T-helper 2 cell treated with Interferon-gamma antibody and Interleukin-4, amounts not matched to agents 5 μg/mL and 100 μg/mL, for 36 hours (primary cell): ENCODE measurements around the gene FAU.

Experiments used
- DNase-seq: peaks from one replicate; pipeline ENCODE4 v3.0.0; 2021; ENCODE audit warnings: low spot score
- H3K27ac Mint-ChIP-seq: one replicate; pipeline ENCODE4 v1.8.0; 2021; ENCODE audit warnings: mild to moderate bottlenecking, mixed read lengths
- H3K27me3 Mint-ChIP-seq: one replicate; pipeline ENCODE4 v1.8.0; 2021; ENCODE audit warnings: low read depth, mixed read lengths
- H3K36me3 Mint-ChIP-seq: one replicate; pipeline ENCODE4 v1.8.0; 2021; ENCODE audit warnings: low read depth, mixed read lengths
- H3K4me1 Mint-ChIP-seq: one replicate; pipeline ENCODE4 v1.8.0; 2021; ENCODE audit warnings: low read depth, mixed read lengths
- H3K4me3 Mint-ChIP-seq: one replicate; pipeline ENCODE4 v1.8.0; 2022; ENCODE audit warnings: mild to moderate bottlenecking, moderate library complexity, mixed read lengths
- H3K9me3 Mint-ChIP-seq: one replicate; pipeline ENCODE4 v1.8.0; 2021; ENCODE audit warnings: mixed read lengths

Gene FAU

DNA sequence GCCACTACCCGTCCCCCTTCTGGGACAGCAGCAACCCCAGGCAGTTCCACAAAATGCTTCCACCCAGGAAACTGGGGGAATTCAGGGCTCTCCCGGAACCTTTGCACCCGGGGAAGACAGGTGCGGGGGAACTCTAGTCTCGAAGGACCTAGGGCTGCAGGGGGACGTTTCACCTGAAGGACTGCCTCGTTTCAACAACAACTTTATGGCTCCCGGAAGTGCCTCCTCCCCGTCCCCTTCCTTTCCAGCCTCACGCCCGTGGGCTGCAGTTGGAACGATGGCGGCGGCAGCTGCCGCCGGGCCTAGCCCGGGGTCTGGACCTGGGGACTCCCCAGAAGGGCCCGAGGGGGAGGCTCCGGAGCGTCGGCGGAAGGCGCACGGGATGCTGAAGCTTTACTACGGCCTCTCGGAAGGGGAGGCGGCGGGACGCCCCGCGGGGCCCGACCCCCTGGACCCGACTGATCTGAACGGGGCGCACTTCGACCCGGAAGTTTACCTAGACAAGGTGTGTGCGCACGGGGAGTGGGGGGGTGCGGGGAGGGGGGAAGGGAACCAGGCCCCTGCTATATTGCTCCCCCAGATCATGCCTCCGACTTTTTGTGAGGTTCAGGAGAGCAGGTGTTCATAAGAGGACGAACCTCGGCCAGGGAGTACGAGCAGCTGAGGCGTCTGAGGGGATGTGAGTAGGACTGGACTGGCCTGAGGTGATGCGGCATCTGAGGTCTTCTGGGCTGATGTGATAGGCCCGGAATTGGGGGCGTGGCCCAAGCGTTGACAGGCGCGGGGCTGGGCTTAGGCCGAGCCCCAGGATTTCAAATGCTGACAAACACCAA is 25.7 kb downstream of the FAU start, which contains the start of gene VPS51:
VPS51 (plus strand) TSS at position 241 of the 833 bp plus-strand sequence; CDS start at position 278, 37 bp downstream.
- peaks cover 4% of the 10 kb centered on the region for H3K36me3 Mint-ChIP-seq
- H3K4me1 Mint-ChIP-seq, result peaks cover 12% of the 10 kb centered on the region
- no peaks in the 10 kb centered on the region for H3K9me3 Mint-ChIP-seq
- H3K27me3 Mint-ChIP-seq, result no peaks in the 10 kb centered on the region
- H3K4me3 Mint-ChIP-seq, result peak within 1 kb of the TSS; percentile 93
- peak within 1 kb of the TSS; percentile 98 for H3K27ac Mint-ChIP-seq
- DNase-seq, result peak; percentile 84

DNA sequence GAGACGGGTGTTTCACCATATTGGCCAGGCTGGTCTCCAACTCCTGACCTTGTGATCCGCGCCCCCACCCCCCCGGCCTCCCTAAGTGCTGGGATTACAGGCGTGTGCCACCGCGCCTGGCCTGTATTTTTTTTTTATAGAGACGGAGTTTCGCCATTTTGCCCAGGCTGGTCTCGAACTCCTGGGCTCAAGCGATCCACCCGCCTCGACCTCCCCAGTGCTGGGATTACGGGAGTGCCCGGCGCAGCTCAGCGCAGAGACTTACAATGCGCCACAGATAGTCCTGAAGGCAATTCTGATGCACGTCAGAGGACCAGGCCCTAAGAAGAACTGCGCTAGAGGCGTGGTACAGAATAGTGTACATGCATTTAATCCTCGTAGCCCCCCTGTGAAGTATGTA is 26.5 kb downstream of the FAU start:
- no peak for DNase-seq
- Mint-ChIP-seq H3K4me3 (peak overlapping the region; percentile 93), H3K27ac (peak overlapping the region; percentile 98), H3K27me3 (no peaks in the 10 kb centered on the region), H3K4me1 (peaks cover 12% of the 10 kb centered on the region), H3K9me3 (no peaks in the 10 kb centered on the region), H3K36me3 (peaks cover 4% of the 10 kb centered on the region)

DNA sequence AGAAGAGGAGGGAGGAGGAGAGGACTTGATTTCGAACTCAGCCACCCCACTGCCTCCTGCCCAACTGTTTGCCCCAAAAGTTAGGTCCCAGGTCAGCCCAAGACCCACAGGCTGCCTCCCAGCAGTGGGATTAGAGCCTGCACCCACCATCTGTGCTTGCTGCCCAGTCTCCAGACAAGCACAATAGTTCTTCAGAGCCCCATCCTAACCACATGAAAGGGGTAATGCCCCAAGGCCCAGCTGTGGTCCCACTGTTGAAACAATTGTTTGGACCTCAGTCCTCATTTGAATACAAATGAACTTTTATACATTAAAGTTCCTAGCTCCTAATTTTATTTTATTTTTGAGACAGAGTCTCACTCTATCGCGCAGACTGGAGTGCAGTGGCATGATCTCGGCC is 31.3 kb downstream of the FAU start:
- DNase-seq, result no peak
- Mint-ChIP-seq H3K9me3 (no peaks in the 10 kb centered on the region), H3K27ac (no peak overlapping the region), H3K4me1 (peaks cover 5% of the 10 kb centered on the region), H3K4me3 (no peak overlapping the region), H3K36me3 (peaks cover 15% of the 10 kb centered on the region), H3K27me3 (no peaks in the 10 kb centered on the region)

DNA sequence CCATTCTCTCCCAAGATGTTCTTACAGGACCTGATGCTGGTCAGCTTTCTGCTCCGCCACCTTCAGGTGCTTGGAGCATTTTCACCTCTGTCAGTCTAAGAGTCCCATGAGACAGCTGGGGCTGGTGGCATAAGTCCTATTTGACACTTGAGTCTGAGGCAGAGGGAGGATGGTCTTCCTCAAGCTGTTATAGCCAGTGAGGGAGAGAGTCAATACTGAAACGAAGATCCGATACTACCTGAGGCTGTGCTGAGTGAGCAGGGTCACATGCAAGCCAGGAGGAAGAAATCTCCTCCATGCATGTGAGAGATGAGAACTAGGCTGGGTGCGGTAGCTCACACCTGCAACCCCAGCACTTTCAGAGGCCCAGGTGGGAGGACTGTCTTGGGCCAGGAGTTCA is 32.3 kb downstream of the FAU start:
- Mint-ChIP-seq H3K9me3 (no peaks in the 10 kb centered on the region), H3K27ac (no peak overlapping the region), H3K36me3 (peaks cover 17% of the 10 kb centered on the region), H3K27me3 (no peaks in the 10 kb centered on the region), H3K4me1 (peaks cover 9% of the 10 kb centered on the region), H3K4me3 (no peak overlapping the region)
- DNase-seq, result no peak

DNA sequence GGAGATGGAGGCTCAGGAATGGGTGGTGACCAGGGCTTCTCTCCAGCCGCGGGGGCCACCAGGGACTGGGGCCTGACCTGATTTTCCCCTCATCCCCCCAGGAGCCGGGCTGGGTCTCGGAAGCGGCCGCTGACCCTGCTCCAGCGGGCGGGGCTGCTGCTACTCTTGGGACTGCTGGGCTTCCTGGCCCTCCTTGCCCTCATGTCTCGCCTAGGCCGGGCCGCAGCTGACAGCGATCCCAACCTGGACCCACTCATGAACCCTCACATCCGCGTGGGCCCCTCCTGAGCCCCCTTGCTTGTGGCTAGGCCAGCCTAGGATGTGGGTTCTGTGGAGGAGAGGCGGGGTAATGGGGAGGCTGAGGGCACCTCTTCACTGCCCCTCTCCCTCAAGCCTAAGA is 34.1 kb downstream of the FAU start:
- Mint-ChIP-seq H3K4me3 (no peak overlapping the region), H3K9me3 (no peaks in the 10 kb centered on the region), H3K4me1 (peaks cover 12% of the 10 kb centered on the region), H3K27me3 (peaks cover 4% of the 10 kb centered on the region), H3K36me3 (peaks cover 29% of the 10 kb centered on the region), H3K27ac (no peak overlapping the region)
- no peak for DNase-seq

DNA sequence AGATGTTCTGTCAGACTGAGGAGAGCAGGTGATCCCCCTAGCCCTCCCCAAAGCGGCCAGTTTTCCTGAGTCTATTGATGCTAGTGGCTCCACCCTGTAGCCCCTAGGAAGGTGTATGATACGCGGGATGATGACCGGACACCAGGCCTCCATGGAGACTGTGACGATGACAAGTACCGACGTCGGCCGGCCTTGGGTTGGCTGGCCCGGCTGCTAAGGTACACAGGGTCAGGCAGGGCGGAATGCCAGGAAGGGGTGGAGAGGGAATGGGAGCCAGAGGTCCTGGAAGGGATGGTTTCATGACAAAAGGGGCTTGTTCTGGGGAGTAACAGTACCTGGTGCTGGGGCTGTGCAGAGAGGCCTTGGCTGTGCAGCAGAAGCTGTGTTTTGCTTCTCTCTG is 34.7 kb downstream of the FAU start:
- Mint-ChIP-seq H3K36me3 (peaks cover 32% of the 10 kb centered on the region), H3K27me3 (peaks cover 4% of the 10 kb centered on the region), H3K9me3 (no peaks in the 10 kb centered on the region), H3K4me1 (peaks cover 16% of the 10 kb centered on the region), H3K27ac (peak overlapping the region; percentile 17), H3K4me3 (no peak overlapping the region)
- no peak for DNase-seq

DNA sequence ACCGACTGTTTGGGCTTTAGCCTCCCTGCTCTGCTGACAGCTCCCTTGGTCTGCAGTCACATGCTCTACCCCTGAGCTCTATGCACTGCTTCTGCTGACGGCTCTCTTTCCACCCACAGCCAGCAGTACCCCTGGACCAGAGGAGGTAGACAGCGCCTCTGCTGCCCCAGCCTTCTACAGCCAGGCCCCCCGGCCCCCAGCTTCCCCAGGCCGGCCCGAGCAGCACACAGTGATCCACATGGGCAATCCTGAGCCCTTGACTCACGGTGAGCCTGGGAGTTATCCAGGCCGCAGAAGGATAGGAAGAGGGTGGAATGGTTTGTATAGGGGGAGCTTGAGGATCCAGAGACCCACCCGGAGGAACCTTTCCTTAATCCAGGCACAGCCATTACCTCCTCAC is 35.1 kb downstream of the FAU start:
- Mint-ChIP-seq H3K36me3 (peaks cover 35% of the 10 kb centered on the region), H3K4me3 (no peak overlapping the region), H3K9me3 (no peaks in the 10 kb centered on the region), H3K4me1 (peaks cover 19% of the 10 kb centered on the region), H3K27ac (no peak overlapping the region), H3K27me3 (peaks cover 4% of the 10 kb centered on the region)
- DNase-seq, result no peak

DNA sequence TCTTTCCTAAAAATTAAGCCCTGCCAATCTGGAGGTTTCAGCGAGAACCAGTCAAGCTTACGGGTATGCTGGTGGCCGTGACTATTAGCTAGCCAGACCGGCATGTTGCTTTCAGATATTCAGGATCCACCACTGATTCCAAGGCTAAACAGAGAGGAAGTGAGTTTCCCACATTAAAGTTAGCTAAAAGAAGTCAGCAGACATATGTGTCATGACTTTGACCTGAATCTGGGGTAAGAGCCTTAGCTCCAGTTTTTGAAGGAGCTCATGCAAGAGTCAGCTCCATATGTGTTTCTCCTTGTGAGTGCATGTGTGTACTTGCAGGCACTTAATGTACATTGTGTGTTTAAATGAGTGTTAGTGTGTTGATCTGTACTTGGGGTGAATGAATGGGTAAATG is 36.5 kb downstream of the FAU start:
- Mint-ChIP-seq H3K9me3 (no peaks in the 10 kb centered on the region), H3K4me3 (peak overlapping the region; percentile 99), H3K4me1 (peaks cover 26% of the 10 kb centered on the region), H3K27me3 (peaks cover 4% of the 10 kb centered on the region), H3K36me3 (peaks cover 44% of the 10 kb centered on the region), H3K27ac (peak overlapping the region; percentile 99)
- no peak for DNase-seq

DNA sequence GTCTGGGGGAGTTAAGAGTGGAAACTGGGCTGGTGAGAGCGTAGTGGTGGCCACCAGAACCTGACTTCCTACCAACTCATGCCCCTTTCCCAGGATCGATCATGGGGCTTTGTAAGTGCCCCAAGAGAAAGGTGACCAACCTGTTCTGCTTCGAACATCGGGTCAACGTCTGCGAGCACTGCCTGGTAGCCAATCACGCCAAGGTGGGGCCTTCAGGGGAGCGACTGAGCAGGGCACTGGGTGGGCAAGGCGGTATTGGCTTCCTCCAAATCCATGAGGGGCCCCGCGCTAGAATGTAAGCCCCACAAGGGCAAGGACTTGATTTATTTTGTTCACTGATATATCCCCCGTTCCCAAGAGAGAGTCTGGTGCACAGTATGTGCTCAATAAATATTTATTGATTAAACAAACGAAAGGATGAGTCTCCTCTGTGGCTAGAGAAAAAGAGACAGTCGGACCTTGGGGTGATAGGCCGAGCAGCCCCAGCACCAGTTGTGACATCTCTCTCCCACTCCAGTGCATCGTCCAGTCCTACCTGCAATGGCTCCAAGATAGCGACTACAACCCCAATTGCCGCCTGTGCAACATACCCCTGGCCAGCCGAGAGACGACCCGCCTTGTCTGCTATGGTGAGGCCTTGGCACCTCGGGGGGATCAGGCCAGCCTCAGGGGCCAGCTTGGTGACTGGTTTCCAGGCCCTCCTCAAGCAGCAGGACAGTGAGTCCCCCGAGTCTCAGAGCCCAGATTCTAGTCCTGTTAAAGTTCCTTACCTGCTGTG is 37.1 kb downstream of the FAU start:
- peaks cover 48% of the 10 kb centered on the region for H3K36me3 Mint-ChIP-seq
- no peak for DNase-seq
- H3K4me3 Mint-ChIP-seq, result peak overlapping the region; percentile 99
- H3K9me3 Mint-ChIP-seq, result no peaks in the 10 kb centered on the region
- peaks cover 4% of the 10 kb centered on the region for H3K27me3 Mint-ChIP-seq
- peak overlapping the region; percentile 99 for H3K27ac Mint-ChIP-seq
- H3K4me1 Mint-ChIP-seq, result peaks cover 26% of the 10 kb centered on the region

DNA sequence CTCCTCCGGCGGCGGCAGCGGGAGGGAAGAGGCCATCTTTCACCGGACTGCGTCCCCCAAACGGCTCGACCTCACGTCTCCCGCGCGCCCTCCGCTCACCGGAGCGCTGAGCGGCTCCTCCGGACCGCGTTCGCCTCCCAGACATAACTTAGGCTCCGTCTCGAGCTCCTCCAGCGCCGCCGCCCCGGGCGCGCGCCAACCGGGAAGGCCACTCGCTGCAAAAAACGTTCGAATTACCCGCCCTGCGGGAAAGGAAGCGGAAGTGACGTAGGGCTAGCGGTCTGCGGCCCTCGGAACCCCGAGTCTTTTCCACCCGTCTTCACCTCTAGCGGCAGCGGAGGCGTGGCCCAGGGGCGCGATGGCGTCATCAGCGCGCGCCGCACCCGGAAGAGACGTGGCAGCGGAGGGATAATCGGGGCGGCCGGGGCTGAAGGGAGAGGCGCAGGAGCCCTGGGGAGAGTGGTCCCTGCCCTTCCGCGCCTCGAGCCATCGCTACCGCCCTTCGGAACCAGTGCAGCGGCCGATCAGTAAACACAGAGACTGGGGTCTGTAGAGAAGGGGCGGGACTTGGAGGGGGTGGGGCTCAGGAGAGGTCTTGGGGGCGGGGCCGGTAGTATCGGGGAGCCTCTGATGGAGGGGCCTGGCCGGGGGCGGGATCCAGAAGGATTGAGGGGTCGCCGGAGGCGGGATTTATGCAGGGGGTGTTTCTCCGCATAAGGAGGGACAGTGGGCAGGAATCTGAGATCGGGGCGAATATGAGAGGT is 37.9 kb downstream of the FAU start, which contains the start of the genes CDCA5 and ZFPL1:
CDCA5 (minus strand) TSS at position 207 of the 764 bp plus-strand sequence; CDS start at position 145, 62 bp downstream.
ZFPL1 (plus strand) TSS at position 389 of the 764 bp plus-strand sequence. CDS start 477 bp downstream, outside the sequence.
- H3K27me3 Mint-ChIP-seq, result peaks cover 4% of the 10 kb centered on the region
- peak within 1 kb of the TSS; percentile 99 for H3K27ac Mint-ChIP-seq
- peaks cover 28% of the 10 kb centered on the region for H3K4me1 Mint-ChIP-seq
- no peaks in the 10 kb centered on the region for H3K9me3 Mint-ChIP-seq
- DNase-seq, result peak; percentile 97
- peak within 1 kb of the TSS; percentile 99 for H3K4me3 Mint-ChIP-seq
- peaks cover 44% of the 10 kb centered on the region for H3K36me3 Mint-ChIP-seq

DNA sequence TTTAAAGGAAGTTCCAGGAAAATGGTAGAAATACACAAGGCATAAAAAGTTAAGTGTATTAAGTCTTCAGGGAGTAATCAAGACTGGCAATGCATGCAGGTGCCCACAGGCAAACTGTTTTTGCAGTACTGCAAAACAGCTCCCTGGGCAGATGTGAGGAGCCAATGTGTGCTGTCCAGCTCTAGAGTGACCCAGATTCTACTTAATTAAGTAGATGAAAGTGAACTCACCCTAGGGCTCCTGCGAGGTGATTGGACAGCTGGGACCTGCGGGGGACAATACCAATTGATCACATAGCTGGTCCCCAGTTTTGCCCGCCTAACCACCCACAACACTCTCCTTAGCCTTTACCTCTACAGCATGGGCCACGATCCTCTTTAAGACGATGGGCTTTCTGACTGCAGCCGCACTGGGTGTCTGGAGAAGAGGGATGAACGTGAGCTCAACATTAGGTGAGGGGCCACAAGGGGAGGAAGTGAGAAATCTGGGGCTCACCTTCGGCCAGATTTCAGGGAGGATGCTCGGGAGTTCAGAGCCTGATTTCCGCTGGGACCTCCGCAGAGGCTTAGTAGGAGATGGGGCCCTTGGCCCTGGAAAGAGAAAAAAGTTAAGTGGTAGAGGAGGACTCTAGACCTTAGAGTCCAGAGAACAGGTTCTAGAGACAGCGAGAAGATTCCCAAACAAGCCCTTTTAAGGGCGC is 38.6 kb downstream of the FAU start:
- Mint-ChIP-seq H3K27ac (peak overlapping the region; percentile 99), H3K27me3 (peaks cover 4% of the 10 kb centered on the region), H3K9me3 (no peaks in the 10 kb centered on the region), H3K36me3 (peaks cover 44% of the 10 kb centered on the region), H3K4me3 (peak overlapping the region; percentile 99), H3K4me1 (peaks cover 35% of the 10 kb centered on the region)
- DNase-seq, result no peak

DNA sequence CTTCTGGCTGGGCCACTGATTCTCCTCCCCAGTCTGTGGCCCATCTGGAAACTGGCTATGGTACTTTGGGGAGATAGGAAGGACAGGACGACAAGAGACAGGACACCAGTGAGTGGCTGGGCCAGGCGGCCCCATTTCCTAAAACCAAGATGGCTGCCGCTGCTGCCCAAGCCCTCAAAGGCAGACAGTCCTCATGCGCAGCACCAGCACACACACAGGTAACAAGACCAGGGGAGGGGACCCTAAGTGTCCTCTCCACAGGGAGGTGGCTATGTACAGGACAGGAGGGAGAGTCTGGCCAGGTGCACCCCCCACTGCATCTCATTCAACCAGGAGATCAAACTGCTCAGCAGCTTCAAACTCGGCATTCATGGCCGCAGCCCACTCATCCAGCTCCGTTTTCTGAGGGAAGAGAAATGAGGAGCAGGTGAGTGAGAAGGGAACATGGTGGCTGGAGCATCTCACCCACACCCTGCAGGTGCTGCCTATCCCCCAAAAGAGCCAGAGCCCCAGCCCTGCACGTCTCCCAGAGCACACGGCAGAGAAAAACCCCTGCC is 43.1 kb downstream of the FAU start:
- no peaks in the 10 kb centered on the region for H3K9me3 Mint-ChIP-seq

DNA sequence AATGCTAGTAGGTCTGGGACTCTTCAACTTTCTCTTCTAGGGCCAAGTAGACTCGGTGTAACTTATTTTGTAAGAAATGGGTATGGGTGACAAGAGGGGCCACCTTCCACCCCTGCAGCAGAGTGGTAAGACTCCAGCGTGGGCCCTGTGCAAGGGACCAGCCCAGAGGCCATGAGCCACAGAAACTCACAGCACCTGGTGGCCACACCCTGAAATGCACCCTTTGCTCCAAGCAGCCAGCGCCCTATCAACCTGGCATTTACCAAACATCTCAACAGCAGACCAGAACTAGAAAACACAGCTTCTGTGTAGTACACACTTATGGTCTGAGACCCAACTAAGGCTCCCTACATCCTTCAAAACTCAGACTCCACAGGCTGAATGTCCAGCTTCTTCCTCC is 43.8 kb downstream of the FAU start:
- H3K4me1 Mint-ChIP-seq, result peaks cover 28% of the 10 kb centered on the region
- DNase-seq, result peak; percentile 47
- peak overlapping the region; percentile 47 for H3K4me3 Mint-ChIP-seq
- peak overlapping the region; percentile 83 for H3K27ac Mint-ChIP-seq
- H3K27me3 Mint-ChIP-seq, result no peaks in the 10 kb centered on the region
- H3K9me3 Mint-ChIP-seq, result no peaks in the 10 kb centered on the region
- peaks cover 51% of the 10 kb centered on the region for H3K36me3 Mint-ChIP-seq

More for the DNA sequence above, 43.1 kb downstream of the FAU start:
- peak overlapping the region; percentile 83 for H3K27ac Mint-ChIP-seq
- H3K36me3 Mint-ChIP-seq, result peaks cover 58% of the 10 kb centered on the region
- H3K27me3 Mint-ChIP-seq, result peaks cover 3% of the 10 kb centered on the region
- peak overlapping the region; percentile 47 for H3K4me3 Mint-ChIP-seq
- H3K4me1 Mint-ChIP-seq, result peaks cover 28% of the 10 kb centered on the region
- no peak for DNase-seq
